ENCODE results near the gene SYNDIG1.
"Not testable (repeated sequence)": the region's sequence is repeated elsewhere in the genome, so short reads cannot be mapped to it uniquely, and the experiment has no call there.

Gene SYNDIG1

DNA sequence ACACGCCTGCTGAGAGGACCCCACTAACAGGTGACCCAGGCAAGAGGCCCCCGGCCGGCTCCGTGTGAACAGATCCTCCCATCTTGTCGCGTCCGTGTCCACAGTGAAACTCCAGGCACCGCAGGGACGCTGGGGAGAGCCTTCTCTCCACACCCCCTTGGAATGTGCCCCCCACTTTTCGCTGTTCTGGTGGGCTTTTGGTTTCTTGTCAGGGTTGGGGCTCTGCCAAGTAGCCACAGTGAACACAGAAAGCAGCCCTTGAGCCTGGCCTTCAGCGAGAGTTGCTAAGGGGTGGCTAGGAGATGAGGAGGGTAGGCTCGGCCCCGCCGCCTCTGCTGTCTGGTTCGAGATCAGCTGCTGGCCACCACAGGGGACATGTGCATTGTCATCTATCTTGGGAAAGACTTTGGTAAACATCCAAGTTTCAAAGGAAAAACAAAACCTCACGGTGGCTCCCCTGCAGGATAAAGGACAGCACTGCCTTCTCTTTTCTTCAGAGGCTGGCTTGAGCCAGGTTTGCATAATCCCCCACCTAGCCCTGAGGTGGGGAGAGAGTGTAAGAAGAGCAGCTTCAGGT is 22.7 kb downstream of the SYNDIG1 start:
- no peak for DNase-seq (ENCODE audit: low read depth in 1 of 2, low spot score in 1 of 2)

DNA sequence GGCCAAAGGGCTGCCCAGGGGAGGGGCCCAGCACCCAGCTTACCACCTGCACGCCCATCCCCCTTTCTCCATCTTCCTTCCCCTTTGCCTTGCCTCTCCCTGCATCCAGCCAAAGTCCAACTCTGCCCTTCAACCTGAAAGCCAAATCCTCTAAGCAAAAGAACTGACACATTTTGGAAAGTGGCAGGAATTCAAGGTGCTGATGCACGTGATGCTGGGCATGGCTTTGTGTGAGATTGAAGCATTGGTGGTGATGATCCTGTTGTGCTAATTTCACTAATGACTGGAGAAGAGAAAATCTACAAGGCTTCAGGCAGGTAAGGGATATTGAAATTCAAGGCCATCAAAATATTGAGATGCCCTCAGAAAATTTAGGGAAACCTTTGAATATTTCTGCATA is 23.3 kb downstream of the SYNDIG1 start:
- DNase-seq (ENCODE audit: low read depth in 1 of 2, low spot score in 1 of 2) = no peak

DNA sequence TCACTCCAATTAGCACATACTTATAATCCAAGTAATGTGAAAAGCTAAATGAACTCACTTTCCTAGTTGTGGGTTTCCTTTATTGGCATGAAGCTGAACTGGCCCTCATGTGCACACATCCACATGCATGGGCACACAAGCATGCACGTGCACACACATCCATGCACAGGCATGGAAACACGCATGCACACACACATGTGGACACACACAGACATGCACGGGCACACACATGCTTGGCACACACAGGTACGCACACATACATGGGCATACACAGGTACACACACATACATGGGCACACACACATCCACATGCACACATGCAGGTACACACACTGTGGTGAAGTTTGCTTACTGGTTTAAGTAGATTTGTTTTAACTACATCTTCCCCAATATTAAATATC is 23.8 kb downstream of the SYNDIG1 start:
- DNase-seq (ENCODE audit: low read depth in 1 of 2, low spot score in 1 of 2) = no peak

DNA sequence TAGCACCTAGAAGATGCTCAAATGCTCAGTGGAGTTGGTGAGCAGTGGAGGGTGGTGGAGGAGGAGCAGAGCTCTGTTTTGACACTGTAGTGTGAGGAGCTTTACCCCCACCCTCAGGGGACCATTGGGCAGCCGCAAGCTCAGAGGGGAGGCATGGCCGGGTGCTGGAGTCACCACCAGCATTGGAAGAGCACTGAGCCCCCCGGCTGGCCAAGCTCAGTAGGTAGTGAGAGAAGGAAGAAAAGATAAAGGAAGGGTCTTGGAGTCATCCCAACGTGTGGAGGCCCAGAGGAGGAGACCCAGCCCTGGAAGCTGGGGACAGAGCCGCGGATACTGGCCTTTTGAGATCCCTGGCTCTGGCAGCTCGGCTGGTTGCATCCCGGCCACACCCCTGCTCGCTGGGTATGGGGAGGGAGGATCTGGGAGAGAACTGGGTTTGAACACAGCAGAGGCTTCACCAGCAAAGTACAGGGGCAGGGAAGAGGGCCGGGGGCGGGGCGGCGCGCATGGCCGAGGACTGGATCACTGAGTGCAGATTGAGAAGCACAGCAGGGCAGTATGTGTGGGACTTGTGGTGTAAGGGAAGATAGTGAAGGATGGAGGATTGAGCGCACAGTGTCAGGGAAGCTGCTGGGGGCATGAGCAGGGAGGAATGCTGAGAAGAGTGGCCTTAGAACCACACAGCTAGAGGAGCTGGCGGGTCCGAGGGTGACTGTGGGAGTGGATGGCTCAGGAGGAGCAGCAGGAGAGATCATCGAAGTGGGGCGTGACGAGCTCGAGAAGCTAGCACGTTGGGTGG is 24.4 kb downstream of the SYNDIG1 start:
- no peak for DNase-seq (ENCODE audit: low read depth in 1 of 2, low spot score in 1 of 2)

- DNase-seq (ENCODE audit: low read depth in 1 of 2, low spot score in 1 of 2) = no peak
Observed at GRCh38 chr20:24494460-24494920, 25.1 kb downstream of the SYNDIG1 start.

GRCh38 chr20:24495266-24495665 is 25.8 kb downstream of the SYNDIG1 start:
- DNase-seq (ENCODE audit: low read depth in 1 of 2, low spot score in 1 of 2) = no peak

GRCh38 chr20:24497851-24498250 is 28.4 kb downstream of the SYNDIG1 start:
- DNase-seq (ENCODE audit: low read depth in 1 of 2, low spot score in 1 of 2) = no peak

DNA sequence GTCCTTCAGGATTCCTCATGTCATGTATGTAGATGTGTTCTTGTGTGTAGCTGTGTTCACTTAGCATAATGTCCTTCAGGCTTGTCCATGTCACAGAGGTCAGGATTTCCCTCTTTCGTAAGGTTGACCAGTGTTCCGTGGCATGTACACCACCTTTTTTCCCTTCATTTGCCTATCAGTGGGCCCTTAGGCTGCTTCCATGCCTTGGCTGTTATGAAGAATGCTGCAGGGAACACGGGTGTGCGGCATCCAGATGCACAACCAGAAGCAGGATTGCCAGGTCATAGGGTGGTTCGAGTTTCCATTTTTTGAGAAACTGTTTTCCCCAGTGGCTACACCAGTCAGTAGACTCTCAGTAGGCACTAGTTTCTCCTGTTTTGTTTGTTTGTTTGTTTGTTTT is 29.2 kb downstream of the SYNDIG1 start:
- no peak for DNase-seq (ENCODE audit: low read depth in 1 of 2, low spot score in 1 of 2)

GRCh38 chr20:24499472-24499871 is 30.0 kb downstream of the SYNDIG1 start:
- no peak for DNase-seq (ENCODE audit: low read depth in 1 of 2, low spot score in 1 of 2)

DNA sequence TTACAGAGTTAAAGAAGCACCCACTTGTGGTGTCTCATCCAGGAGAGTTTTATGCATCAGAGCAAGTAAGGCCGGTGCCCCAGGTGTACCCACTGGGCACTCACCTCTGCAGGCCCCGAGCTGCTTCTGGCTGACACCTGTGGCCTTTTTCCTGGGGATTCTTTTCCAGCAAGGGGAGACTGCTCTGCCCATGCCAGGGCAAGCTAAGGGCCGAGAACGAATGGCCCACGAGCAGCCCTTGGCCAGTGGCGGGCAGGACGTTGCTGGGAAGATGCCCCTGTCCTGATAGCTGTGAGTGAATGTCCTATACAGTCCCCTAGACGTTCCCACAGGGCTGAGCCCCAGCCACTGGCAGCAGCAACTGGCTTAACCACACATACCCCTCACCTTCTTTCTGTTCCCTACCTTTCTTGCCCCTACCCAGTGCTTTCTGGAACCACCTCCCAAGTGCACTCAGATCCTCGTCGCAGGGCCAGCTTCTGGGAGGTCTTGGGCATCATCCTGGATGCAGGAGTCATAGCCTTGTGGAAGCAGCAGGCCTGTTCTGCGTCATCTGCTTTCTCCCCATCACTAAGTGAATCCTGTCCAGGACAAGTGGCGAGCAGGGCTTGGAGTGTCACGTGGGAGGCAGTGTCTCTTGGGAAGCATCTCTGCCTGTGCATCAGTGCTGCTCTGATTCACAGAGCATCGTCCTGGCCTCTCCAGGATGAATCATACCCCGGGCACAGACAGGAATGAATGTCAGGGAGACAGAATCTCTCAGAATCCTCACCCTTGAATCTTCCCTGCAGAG is 32.5 kb downstream of the SYNDIG1 start:
- DNase-seq (ENCODE audit: low read depth in 1 of 2, low spot score in 1 of 2) = no peak

DNA sequence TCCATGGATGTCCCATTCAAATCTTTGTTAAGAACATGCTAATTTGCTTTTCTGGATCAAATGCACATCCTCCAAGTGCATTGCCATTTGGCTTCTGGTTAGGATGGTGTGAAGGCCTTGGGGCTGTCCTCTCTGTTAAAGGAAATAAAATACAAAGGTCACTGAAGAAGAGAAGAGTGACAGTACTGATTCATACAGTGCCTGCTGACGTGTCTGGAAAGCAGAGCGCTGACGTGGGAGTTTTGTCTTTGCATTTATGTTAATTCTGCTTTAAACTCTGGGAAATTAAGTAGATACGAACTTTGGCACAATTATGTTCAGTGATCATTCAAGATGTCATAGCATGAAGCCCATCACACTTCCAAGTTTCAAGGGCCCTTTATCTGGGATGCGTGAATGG is 33.2 kb downstream of the SYNDIG1 start:
- DNase-seq (ENCODE audit: low read depth in 1 of 2, low spot score in 1 of 2) = no peak

DNA sequence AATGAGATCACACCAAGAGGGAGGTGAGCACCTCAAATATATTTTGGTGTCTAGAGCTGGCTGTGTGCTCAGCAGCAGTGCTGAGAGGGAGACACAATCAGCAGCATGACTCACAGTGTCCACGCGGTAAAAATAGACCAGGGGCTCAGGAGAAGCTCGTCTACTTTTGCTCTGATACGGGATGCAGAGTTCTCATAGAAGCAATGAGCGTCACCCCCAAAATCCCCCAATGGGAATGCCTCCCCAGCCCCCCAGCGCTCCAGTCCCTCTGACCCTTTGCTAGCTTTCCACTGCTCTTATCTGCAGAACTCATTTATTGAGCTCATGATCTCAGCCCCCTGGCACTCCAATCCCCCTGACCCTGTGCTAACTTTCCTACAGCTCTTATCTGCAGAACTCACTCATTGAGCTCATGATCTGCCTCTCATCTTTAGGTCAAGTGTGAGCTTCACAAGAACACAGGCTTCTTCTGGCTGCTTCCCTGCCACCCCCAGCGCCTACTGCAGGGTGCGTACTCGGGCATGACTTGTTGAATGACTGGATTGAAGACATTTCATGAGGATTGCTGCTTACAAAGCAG is 34.0 kb downstream of the SYNDIG1 start:
- no peak for DNase-seq (ENCODE audit: low read depth in 1 of 2, low spot score in 1 of 2)

- no peak for DNase-seq (ENCODE audit: low read depth in 1 of 2, low spot score in 1 of 2)
Observed at GRCh38 chr20:24504331-24505285, 35.2 kb downstream of the SYNDIG1 start.

DNA sequence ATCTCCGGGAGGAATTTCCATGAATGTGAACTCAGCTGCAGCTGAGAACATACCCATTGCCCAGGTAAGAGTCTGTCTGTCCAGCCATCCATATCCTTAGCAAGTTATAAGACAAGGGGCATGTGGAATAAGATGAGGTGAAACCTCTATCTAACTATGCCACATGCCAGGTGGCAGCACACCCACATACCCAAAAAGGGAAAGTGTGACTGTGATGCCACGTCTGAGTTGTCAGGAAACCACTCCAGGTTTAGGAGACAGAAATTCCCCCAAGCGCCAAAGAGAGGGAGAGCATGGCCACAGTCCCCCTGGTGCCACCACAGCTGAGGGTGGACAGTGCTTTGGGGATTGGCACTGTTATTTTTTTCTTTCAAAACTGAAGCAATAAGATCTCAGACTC is 36.7 kb downstream of the SYNDIG1 start:
- no peak for DNase-seq (ENCODE audit: low read depth in 1 of 2, low spot score in 1 of 2)

DNA sequence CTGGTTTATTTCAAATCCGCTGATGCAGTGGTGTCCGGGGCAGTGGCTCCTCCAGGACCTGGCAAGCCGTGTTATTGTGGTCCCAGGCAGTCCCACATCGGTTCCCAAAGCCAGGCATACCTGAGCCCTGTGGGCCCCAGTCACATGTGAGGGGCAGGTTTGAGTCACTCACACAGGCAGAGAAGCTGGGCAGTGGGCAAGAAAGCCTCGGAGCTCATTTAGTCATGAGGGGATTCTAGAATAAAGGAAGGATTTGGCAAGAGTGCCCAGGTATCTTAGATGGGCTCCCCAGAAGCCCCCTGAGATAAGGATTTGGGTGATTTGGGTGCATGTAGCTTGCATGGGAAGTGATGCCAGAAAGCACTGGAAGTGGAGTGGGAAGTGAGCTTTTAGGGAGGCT is 37.3 kb downstream of the SYNDIG1 start:
- DNase-seq (ENCODE audit: low read depth in 1 of 2, low spot score in 1 of 2) = no peak

- DNase-seq (ENCODE audit: low read depth in 1 of 2, low spot score in 1 of 2) = no peak
Observed at GRCh38 chr20:24507182-24507853, 37.9 kb downstream of the SYNDIG1 start.

- DNase-seq (ENCODE audit: low read depth in 1 of 2, low spot score in 1 of 2) = not testable (repeated sequence)
Observed at GRCh38 chr20:24512441-24512840, 43.0 kb downstream of the SYNDIG1 start.

- DNase-seq (ENCODE audit: low read depth in 1 of 2, low spot score in 1 of 2) = no peak
Observed at GRCh38 chr20:24518515-24518914, 49.1 kb downstream of the SYNDIG1 start.

DNA sequence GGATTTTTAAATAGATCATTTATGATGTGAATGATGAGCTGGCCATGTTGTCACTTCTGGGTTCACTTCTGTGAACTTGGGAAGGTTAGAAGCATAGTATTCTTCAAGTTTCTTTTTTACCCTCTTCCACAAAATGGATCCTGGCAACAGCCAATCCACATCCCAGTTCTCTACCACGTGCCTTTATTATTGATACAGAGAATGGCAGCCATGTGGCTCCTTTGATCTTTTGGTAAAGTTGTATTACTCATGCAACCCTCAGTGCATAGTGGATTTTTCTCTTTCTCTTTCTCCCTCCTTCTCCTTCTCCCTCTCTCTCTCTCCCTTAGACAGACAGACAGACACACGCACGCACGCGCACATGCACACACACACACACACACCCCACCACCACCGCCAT is 50.0 kb downstream of the SYNDIG1 start:
- no peak for DNase-seq (ENCODE audit: low read depth in 1 of 2, low spot score in 1 of 2)

DNA sequence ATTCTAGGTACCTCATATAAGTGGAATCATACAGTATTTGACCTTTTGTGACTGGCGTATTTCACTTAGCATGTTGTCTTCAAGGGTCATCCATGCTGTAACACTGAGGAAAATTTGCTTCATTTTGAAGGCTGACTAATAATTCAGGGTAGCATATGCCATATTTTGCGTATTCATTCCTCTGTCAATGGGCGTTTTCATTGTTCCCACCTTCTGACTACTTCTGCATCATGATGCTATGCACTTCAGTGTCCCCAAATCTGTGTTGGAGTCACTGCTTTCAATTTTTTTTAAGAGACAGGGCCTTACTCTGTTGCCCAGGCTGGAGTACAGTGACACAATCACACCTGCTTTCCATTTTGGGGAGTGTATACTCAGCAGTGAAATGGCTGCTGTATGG is 51.6 kb downstream of the SYNDIG1 start:
- no peak for DNase-seq (ENCODE audit: low read depth in 1 of 2, low spot score in 1 of 2)

Data from stimulated activated CD4-positive, alpha-beta T cell treated with anti-CD3 and anti-CD28 coated beads, Interleukin-15, amount 100 ng/mL, for 1 hour (primary cell).